Choroid plexus epithelial cell (primary cell): ENCODE results near the gene SLC16A2.
"Not testable (repeated sequence)": the region's sequence is repeated elsewhere in the genome, so short reads cannot be mapped to it uniquely, and the experiment has no call there.

Source experiments
- DNase-seq: peaks from one replicate; pipeline ENCODE4 v3.0.0-alpha.2; 2010; ENCODE audit warnings: low read depth
- H3K4me3 ChIP-seq: 2 replicates; pipeline ENCODE4 v1.5.1; 2011; ENCODE audit warnings: low read depth, mild to moderate bottlenecking, control low read depth, low read length, moderate library complexity
- CTCF ChIP-seq: conservative IDR thresholded peaks from 2 replicates; pipeline ENCODE4 v1.5.1; 2011; ENCODE audit warnings: low read depth, mild to moderate bottlenecking, control low read depth, inconsistent platforms, low read length, moderate library complexity

The SLC16A2 gene

GRCh38 chrX:74450803-74451449, 29.6 kb downstream of the SLC16A2 start:
- no peak for TF ChIP-seq CTCF
- no peak overlapping the region for H3K4me3 ChIP-seq
- DNase-seq: peak; percentile 93

GRCh38 chrX:74451450-74452198, 30.3 kb downstream of the SLC16A2 start:
- no peak for DNase-seq
- no peak overlapping the region for H3K4me3 ChIP-seq
- TF ChIP-seq CTCF: no peak

GRCh38 chrX:74452199-74452481, 30.8 kb downstream of the SLC16A2 start:
- TF ChIP-seq CTCF: no peak
- no peak overlapping the region for H3K4me3 ChIP-seq
- DNase-seq: no peak

- no peak for DNase-seq
- TF ChIP-seq CTCF: no peak
- H3K4me3 ChIP-seq: no peak overlapping the region
These were observed 31.9 kb downstream of the SLC16A2 start for GRCh38 chrX:74453178-74453577.

- DNase-seq, H3K4me3 ChIP-seq: not testable (repeated sequence)
These were observed 32.9 kb downstream of the SLC16A2 start for GRCh38 chrX:74454233-74454632.

- no peak overlapping the region for H3K4me3 ChIP-seq
- DNase-seq: peak; percentile 77
- TF ChIP-seq CTCF: no peak
These were observed 37.4 kb downstream of the SLC16A2 start for GRCh38 chrX:74458736-74459135.

GRCh38 chrX:74461384-74461783, 40.1 kb downstream of the SLC16A2 start:
- peak; percentile 13 for DNase-seq
- H3K4me3 ChIP-seq: no peak overlapping the region
- no peak for TF ChIP-seq CTCF
